ENCODE data around the gene ATP8A2.

The ATP8A2 gene

GRCh38 chr13:25933520-25933919, 561.7 kb downstream of the ATP8A2 start:
- TF ChIP-seq ZNF274 (IDR thresholded peaks at IDR 0.05; ENCODE audit: low read depth, low read length): no peak
- TF ChIP-seq SUZ12 (IDR thresholded peaks at IDR 0.05; ENCODE audit: extremely low read depth, insufficient read depth, insufficient read length): no peak
- TF ChIP-seq YY1 (IDR thresholded peaks at IDR 0.05; ENCODE audit: insufficient read depth, insufficient read length): no peak
- Histone ChIP-seq H3K27me3 (ENCODE audit: insufficient read depth, insufficient read length) (no peaks in the 10 kb centered on the region), H3K4me1 (ENCODE audit: insufficient read depth, insufficient read length) (no peaks in the 10 kb centered on the region), H3K9me3 (ENCODE audit: insufficient read depth, low read length) (no peaks in the 10 kb centered on the region), H3K36me3 (ENCODE audit: insufficient read depth, insufficient read length, low read length) (no peaks in the 10 kb centered on the region), H3K4me3 (ENCODE audit: insufficient read length, low read depth) (no peak overlapping the region), H3K9ac (ENCODE audit: insufficient read length, low read depth) (no peak overlapping the region)
- no peak for DNase-seq (ENCODE audit: low read depth, low spot score)

DNA sequence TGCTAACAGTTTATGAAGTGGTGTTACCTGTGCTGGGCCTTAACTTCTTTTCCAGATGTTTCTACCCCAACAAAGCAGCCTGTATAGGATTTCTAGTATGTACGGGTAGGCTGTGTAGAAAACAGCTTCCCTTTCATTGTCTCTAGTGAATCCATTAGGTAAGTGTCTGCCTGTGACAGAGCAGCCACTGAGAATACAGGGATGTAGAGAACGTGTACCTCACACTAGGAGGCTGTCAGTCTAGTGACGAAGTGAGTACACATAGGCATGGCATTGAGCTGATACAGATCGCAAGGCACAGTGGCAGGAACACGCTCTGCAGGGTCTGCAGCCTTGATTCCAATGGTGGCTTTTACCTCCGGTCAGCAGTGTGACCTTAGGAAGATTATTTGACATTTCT, 562.4 kb downstream of the ATP8A2 start:
- H3K4me3 ChIP-seq (ENCODE audit: insufficient read length, low read depth): no peak overlapping the region
- no peak for DNase-seq (ENCODE audit: low read depth, low spot score)
- no peaks in the 10 kb centered on the region for H3K36me3 ChIP-seq (ENCODE audit: insufficient read depth, insufficient read length, low read length)
- H3K9me3 ChIP-seq (ENCODE audit: insufficient read depth, low read length): no peaks in the 10 kb centered on the region
- no peak overlapping the region for H3K9ac ChIP-seq (ENCODE audit: insufficient read length, low read depth)
- no peak for TF ChIP-seq SUZ12 (IDR thresholded peaks at IDR 0.05; ENCODE audit: extremely low read depth, insufficient read depth, insufficient read length)
- no peak for TF ChIP-seq YY1 (IDR thresholded peaks at IDR 0.05; ENCODE audit: insufficient read depth, insufficient read length)
- TF ChIP-seq ZNF274 (IDR thresholded peaks at IDR 0.05; ENCODE audit: low read depth, low read length): no peak
- no peaks in the 10 kb centered on the region for H3K4me1 ChIP-seq (ENCODE audit: insufficient read depth, insufficient read length)
- no peaks in the 10 kb centered on the region for H3K27me3 ChIP-seq (ENCODE audit: insufficient read depth, insufficient read length)

DNA sequence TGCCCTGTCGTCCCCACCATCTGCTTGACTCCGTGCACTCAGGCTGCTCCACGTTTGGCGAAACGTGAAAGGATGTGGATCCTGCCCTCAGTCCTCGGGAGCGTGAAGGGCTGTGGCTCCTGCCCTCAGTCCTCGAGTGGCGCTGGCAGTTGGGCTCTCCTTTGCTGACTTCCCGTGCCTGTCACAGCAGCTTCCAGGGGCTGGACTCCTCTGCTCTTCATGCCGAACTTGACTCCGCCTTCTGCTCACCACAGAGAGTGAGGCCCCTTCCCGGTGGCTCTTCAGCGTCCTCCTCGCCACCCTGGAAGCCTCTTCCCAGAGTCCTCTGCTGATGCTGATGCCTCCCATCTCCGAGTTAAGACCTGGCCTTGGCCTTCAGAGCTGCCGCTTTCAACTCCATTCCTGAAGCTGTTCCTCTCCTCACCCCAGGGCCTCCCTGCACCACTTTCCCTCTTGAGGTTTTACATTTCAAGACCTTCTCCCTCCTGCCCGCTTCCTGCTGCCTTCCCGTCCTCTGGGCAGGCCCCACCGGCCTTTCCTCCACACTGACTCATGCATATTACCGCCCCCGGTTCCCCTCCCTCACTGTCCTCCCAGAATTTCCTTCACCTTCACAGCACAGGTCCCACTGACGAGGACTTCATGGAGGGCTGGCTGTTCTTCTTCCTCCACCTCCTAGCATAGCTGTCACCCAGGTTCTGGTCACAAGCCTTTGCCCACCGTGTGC, 568.4 kb downstream of the ATP8A2 start:
- no peak overlapping the region for H3K9ac ChIP-seq (ENCODE audit: insufficient read length, low read depth)

DNA sequence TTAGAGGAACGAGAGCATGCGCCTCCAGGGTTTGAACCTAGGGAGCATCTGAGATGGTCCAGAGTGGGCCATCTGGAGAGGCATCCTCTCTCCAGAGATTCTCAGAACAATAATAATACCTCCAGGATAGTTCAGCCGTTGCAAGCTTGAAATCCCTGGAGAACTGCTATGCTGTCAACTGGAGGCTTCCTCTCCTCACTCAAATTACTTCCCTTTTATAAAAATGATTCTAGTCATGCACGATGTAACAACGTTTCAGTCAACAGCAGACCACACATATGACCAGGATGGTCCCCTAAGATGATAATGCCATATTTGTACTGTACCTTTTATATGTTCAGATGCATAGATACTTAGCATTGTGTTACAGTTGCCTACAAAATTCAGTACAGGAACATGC, 571.3 kb downstream of the ATP8A2 start:
- Histone ChIP-seq H3K4me3 (ENCODE audit: insufficient read length, low read depth) (no peak overlapping the region), H3K9me3 (ENCODE audit: insufficient read depth, low read length) (no peaks in the 10 kb centered on the region), H3K36me3 (ENCODE audit: insufficient read depth, insufficient read length, low read length) (no peaks in the 10 kb centered on the region), H3K4me1 (ENCODE audit: insufficient read depth, insufficient read length) (peaks cover 10% of the 10 kb centered on the region), H3K27me3 (ENCODE audit: insufficient read depth, insufficient read length) (peaks cover 4% of the 10 kb centered on the region), H3K9ac (ENCODE audit: insufficient read length, low read depth) (no peak overlapping the region)
- DNase-seq (ENCODE audit: low read depth, low spot score): no peak
- TF ChIP-seq YY1 (IDR thresholded peaks at IDR 0.05; ENCODE audit: insufficient read depth, insufficient read length) (no peak), ZNF274 (IDR thresholded peaks at IDR 0.05; ENCODE audit: low read depth, low read length) (no peak), SUZ12 (IDR thresholded peaks at IDR 0.05; ENCODE audit: extremely low read depth, insufficient read depth, insufficient read length) (no peak)

More for the DNA sequence above, 568.4 kb downstream of the ATP8A2 start:
- Histone ChIP-seq H3K27me3 (ENCODE audit: insufficient read depth, insufficient read length) (peaks cover 4% of the 10 kb centered on the region), H3K36me3 (ENCODE audit: insufficient read depth, insufficient read length, low read length) (no peaks in the 10 kb centered on the region), H3K9me3 (ENCODE audit: insufficient read depth, low read length) (no peaks in the 10 kb centered on the region), H3K4me3 (ENCODE audit: insufficient read length, low read depth) (no peak overlapping the region), H3K4me1 (ENCODE audit: insufficient read depth, insufficient read length) (peaks cover 10% of the 10 kb centered on the region)
- TF ChIP-seq SUZ12 (IDR thresholded peaks at IDR 0.05; ENCODE audit: extremely low read depth, insufficient read depth, insufficient read length) (no peak), YY1 (IDR thresholded peaks at IDR 0.05; ENCODE audit: insufficient read depth, insufficient read length) (no peak), ZNF274 (IDR thresholded peaks at IDR 0.05; ENCODE audit: low read depth, low read length) (no peak)
- DNase-seq (ENCODE audit: low read depth, low spot score): no peak

DNA sequence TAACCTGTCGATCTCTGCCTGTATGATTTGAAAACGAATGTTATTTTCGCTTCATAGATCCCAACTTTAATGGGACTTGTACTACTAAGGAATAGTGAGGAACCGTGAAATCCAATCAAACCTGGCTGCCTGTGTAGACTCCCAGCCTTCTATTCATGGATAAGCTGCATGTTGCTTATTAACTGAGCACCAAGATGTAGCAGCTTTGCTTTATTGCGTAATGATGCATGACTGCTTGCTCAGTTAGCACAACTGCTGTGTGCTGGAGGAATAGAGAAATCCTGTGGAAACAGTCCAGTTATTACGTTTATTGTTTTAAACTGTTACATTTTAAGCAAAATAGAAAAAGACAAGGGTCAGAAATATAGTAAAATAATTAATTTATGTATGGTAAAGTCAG, 571.9 kb downstream of the ATP8A2 start:
- H3K4me1 ChIP-seq (ENCODE audit: insufficient read depth, insufficient read length): peaks cover 10% of the 10 kb centered on the region
- TF ChIP-seq ZNF274 (IDR thresholded peaks at IDR 0.05; ENCODE audit: low read depth, low read length): no peak
- no peak for TF ChIP-seq SUZ12 (IDR thresholded peaks at IDR 0.05; ENCODE audit: extremely low read depth, insufficient read depth, insufficient read length)
- TF ChIP-seq YY1 (IDR thresholded peaks at IDR 0.05; ENCODE audit: insufficient read depth, insufficient read length): no peak
- no peak for DNase-seq (ENCODE audit: low read depth, low spot score)
- no peaks in the 10 kb centered on the region for H3K9me3 ChIP-seq (ENCODE audit: insufficient read depth, low read length)
- H3K36me3 ChIP-seq (ENCODE audit: insufficient read depth, insufficient read length, low read length): no peaks in the 10 kb centered on the region
- no peak overlapping the region for H3K9ac ChIP-seq (ENCODE audit: insufficient read length, low read depth)
- no peak overlapping the region for H3K4me3 ChIP-seq (ENCODE audit: insufficient read length, low read depth)
- peaks cover 4% of the 10 kb centered on the region for H3K27me3 ChIP-seq (ENCODE audit: insufficient read depth, insufficient read length)

DNA sequence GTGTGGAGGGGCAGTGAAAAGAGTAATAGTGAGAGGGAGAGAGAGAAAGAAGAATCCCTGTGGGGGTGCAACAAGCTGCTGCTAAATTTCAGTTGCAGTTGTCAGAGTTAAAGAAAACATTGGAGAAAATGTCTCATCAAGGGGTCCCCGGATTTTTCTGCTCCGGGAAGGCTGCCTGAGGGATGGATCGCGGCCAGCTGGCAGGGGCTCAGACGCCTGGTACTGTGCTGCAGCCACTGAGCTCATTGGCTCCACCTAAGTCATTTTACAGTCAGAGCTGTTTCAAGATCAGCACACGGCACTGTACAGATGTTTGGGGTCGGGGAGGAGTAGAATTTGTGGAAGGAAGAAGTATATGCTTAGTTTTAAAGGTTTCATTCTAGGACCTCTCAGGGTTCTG, 573.8 kb downstream of the ATP8A2 start:
- Histone ChIP-seq H3K9me3 (ENCODE audit: insufficient read depth, low read length) (peaks cover 4% of the 10 kb centered on the region; the same call in 1 of the 2 replicates), H3K27me3 (ENCODE audit: insufficient read depth, insufficient read length) (peaks cover 1% of the 10 kb centered on the region), H3K4me1 (ENCODE audit: insufficient read depth, insufficient read length) (peaks cover 5% of the 10 kb centered on the region), H3K36me3 (ENCODE audit: insufficient read depth, insufficient read length, low read length) (no peaks in the 10 kb centered on the region), H3K9ac (ENCODE audit: insufficient read length, low read depth) (no peak overlapping the region), H3K4me3 (ENCODE audit: insufficient read length, low read depth) (no peak overlapping the region)
- TF ChIP-seq ZNF274 (IDR thresholded peaks at IDR 0.05; ENCODE audit: low read depth, low read length): no peak
- no peak for TF ChIP-seq SUZ12 (IDR thresholded peaks at IDR 0.05; ENCODE audit: extremely low read depth, insufficient read depth, insufficient read length)
- no peak for TF ChIP-seq YY1 (IDR thresholded peaks at IDR 0.05; ENCODE audit: insufficient read depth, insufficient read length)
- no peak for DNase-seq (ENCODE audit: low read depth, low spot score)

GRCh38 chr13:25946321-25946720, 574.5 kb downstream of the ATP8A2 start:
- Histone ChIP-seq H3K4me1 (ENCODE audit: insufficient read depth, insufficient read length) (no peaks in the 10 kb centered on the region), H3K9ac (ENCODE audit: insufficient read length, low read depth) (no peak overlapping the region), H3K36me3 (ENCODE audit: insufficient read depth, insufficient read length, low read length) (no peaks in the 10 kb centered on the region), H3K9me3 (ENCODE audit: insufficient read depth, low read length) (peaks cover 9% of the 10 kb centered on the region; the same call in 1 of the 2 replicates), H3K27me3 (ENCODE audit: insufficient read depth, insufficient read length) (no peaks in the 10 kb centered on the region), H3K4me3 (ENCODE audit: insufficient read length, low read depth) (no peak overlapping the region)
- TF ChIP-seq SUZ12 (IDR thresholded peaks at IDR 0.05; ENCODE audit: extremely low read depth, insufficient read depth, insufficient read length) (no peak), YY1 (IDR thresholded peaks at IDR 0.05; ENCODE audit: insufficient read depth, insufficient read length) (no peak), ZNF274 (IDR thresholded peaks at IDR 0.05; ENCODE audit: low read depth, low read length) (no peak)
- DNase-seq (ENCODE audit: low read depth, low spot score): no peak

Data from NT2/D1 (cell line).